Stimulated activated naive CD8-positive, alpha-beta T cell treated with anti-CD3 and anti-CD28 coated beads, Interleukin-15, amount 100 ng/mL, for 72 hours (primary cell): ENCODE data around the gene ADAMTS10.
"Not testable (repeated sequence)": the region's sequence is repeated elsewhere in the genome, so short reads cannot be mapped to it uniquely, and the experiment has no call there.

Experiments
- ATAC-seq: fragments of 150-1000 bp; cut with Tn5 transposase; 2 replicates; pipeline ENCODE4 v1.10.0; 2021; ENCODE audit warnings: mild to moderate bottlenecking, moderate library complexity
- DNase-seq, 2 donors: peaks; one replicate each; pipeline ENCODE4 v3.0.0; 2021 to 2022
- H3K27ac Mint-ChIP-seq, 2 donors: one replicate each; pipeline ENCODE4 v1.8.0; 2022; ENCODE audit warnings: mild to moderate bottlenecking in 2 of 2, mixed read lengths in 2 of 2, moderate library complexity in 2 of 2
- H3K27me3 Mint-ChIP-seq: one replicate; pipeline ENCODE4 v1.8.0; 2022; ENCODE audit warnings: mixed read lengths
- H3K4me1 Mint-ChIP-seq: one replicate; pipeline ENCODE4 v1.8.0; 2022; ENCODE audit warnings: mild to moderate bottlenecking, mixed read lengths
- H3K4me3 Mint-ChIP-seq, 2 donors: one replicate each; pipeline ENCODE4 v1.8.0; 2022; ENCODE audit warnings: mild to moderate bottlenecking in 2 of 2, mixed read lengths in 2 of 2, moderate library complexity in 1 of 2
- H3K9me3 Mint-ChIP-seq, 2 donors: one replicate each; pipeline ENCODE4 v1.8.0; 2022; ENCODE audit warnings: mixed read lengths in 2 of 2

ADAMTS10 gene

GRCh38 chr19:8566855-8567254 lies 43.7 kb downstream of the ADAMTS10 start:
- ATAC-seq (no peak), DNase-seq (no peak)
- peaks cover 45% of the 10 kb centered on the region for H3K4me1 Mint-ChIP-seq
- H3K27me3 Mint-ChIP-seq, result no peaks in the 10 kb centered on the region
- H3K4me3 Mint-ChIP-seq, result no peak overlapping the region
- H3K27ac Mint-ChIP-seq, result no peak overlapping the region
- H3K9me3 Mint-ChIP-seq, result no peaks in the 10 kb centered on the region

GRCh38 chr19:8564866-8565265 lies 45.6 kb downstream of the ADAMTS10 start:
- not testable (repeated sequence) for ATAC-seq, H3K4me3 Mint-ChIP-seq

GRCh38 chr19:8561075-8561764 lies 49.3 kb downstream of the ADAMTS10 start:
- DNase-seq (no peak), ATAC-seq (no peak)
- Mint-ChIP-seq H3K9me3 (no peaks in the 10 kb centered on the region), H3K4me3 (no peak overlapping the region), H3K4me1 (peaks cover 29% of the 10 kb centered on the region), H3K27me3 (no peaks in the 10 kb centered on the region), H3K27ac (peak overlapping the region in 1 of 2 donors; percentile 3)

More at GRCh38 chr19:8564866-8565265, 45.6 kb downstream of the ADAMTS10 start:
- not testable (repeated sequence) for DNase-seq, H3K9me3 Mint-ChIP-seq, H3K27me3 Mint-ChIP-seq, H3K27ac Mint-ChIP-seq
- peaks cover 34% of the 10 kb centered on the region for H3K4me1 Mint-ChIP-seq

GRCh38 chr19:8558325-8558724 lies 52.2 kb downstream of the ADAMTS10 start:
- H3K4me1 Mint-ChIP-seq, result peaks cover 29% of the 10 kb centered on the region
- no peak for ATAC-seq
- no peaks in the 10 kb centered on the region for H3K9me3 Mint-ChIP-seq
- no peaks in the 10 kb centered on the region for H3K27me3 Mint-ChIP-seq
- H3K4me3 Mint-ChIP-seq, result no peak overlapping the region
- H3K27ac Mint-ChIP-seq, result no peak overlapping the region
- DNase-seq, result no peak

GRCh38 chr19:8557642-8558238 lies 52.8 kb downstream of the ADAMTS10 start:
- DNase-seq (no peak), ATAC-seq (no peak)
- no peaks in the 10 kb centered on the region for H3K27me3 Mint-ChIP-seq
- no peak overlapping the region for H3K4me3 Mint-ChIP-seq
- no peaks in the 10 kb centered on the region for H3K9me3 Mint-ChIP-seq
- H3K27ac Mint-ChIP-seq, result peak overlapping the region; percentile 50 to 51
- H3K4me1 Mint-ChIP-seq, result peaks cover 34% of the 10 kb centered on the region

- DNase-seq, H3K27me3 Mint-ChIP-seq, H3K4me3 Mint-ChIP-seq, ATAC-seq, H3K9me3 Mint-ChIP-seq, H3K27ac Mint-ChIP-seq: not testable (repeated sequence)
- peaks cover 22% of the 10 kb centered on the region for H3K4me1 Mint-ChIP-seq
Measured at GRCh38 chr19:8553729-8554128, 56.8 kb downstream of the ADAMTS10 start.

GRCh38 chr19:8552810-8553209 lies 57.7 kb downstream of the ADAMTS10 start:
- H3K9me3 Mint-ChIP-seq, result no peaks in the 10 kb centered on the region
- ATAC-seq (no peak), DNase-seq (no peak)
- peaks cover 13% of the 10 kb centered on the region for H3K4me1 Mint-ChIP-seq
- no peak overlapping the region for H3K4me3 Mint-ChIP-seq
- H3K27me3 Mint-ChIP-seq, result no peaks in the 10 kb centered on the region
- no peak overlapping the region for H3K27ac Mint-ChIP-seq

GRCh38 chr19:8550070-8550469 lies 60.4 kb downstream of the ADAMTS10 start:
- Mint-ChIP-seq H3K27ac (no peak overlapping the region), H3K9me3 (no peaks in the 10 kb centered on the region)

GRCh38 chr19:8545743-8546142 lies 64.8 kb downstream of the ADAMTS10 start:
- no peak overlapping the region for H3K4me3 Mint-ChIP-seq
- no peaks in the 10 kb centered on the region for H3K27me3 Mint-ChIP-seq
- ATAC-seq, result no peak
- H3K4me1 Mint-ChIP-seq, result no peaks in the 10 kb centered on the region
- H3K27ac Mint-ChIP-seq, result no peak overlapping the region
- H3K9me3 Mint-ChIP-seq, result no peaks in the 10 kb centered on the region
- DNase-seq, result no peak

More at GRCh38 chr19:8550070-8550469, 60.4 kb downstream of the ADAMTS10 start:
- no peak overlapping the region for H3K4me3 Mint-ChIP-seq
- DNase-seq (no peak), ATAC-seq (no peak)
- peaks cover 7% of the 10 kb centered on the region for H3K4me1 Mint-ChIP-seq
- H3K27me3 Mint-ChIP-seq, result no peaks in the 10 kb centered on the region

GRCh38 chr19:8544168-8544567 lies 66.3 kb downstream of the ADAMTS10 start:
- H3K9me3 Mint-ChIP-seq, result no peaks in the 10 kb centered on the region

GRCh38 chr19:8539621-8540149 lies 70.8 kb downstream of the ADAMTS10 start:
- H3K27ac Mint-ChIP-seq, result no peak overlapping the region
- no peaks in the 10 kb centered on the region for H3K4me1 Mint-ChIP-seq
- H3K4me3 Mint-ChIP-seq, result no peak overlapping the region

More at GRCh38 chr19:8544168-8544567, 66.3 kb downstream of the ADAMTS10 start:
- Mint-ChIP-seq H3K4me1 (no peaks in the 10 kb centered on the region), H3K27me3 (no peaks in the 10 kb centered on the region), H3K27ac (no peak overlapping the region), H3K4me3 (no peak overlapping the region)
- DNase-seq (no peak), ATAC-seq (no peak)

GRCh38 chr19:8537099-8537498 lies 73.4 kb downstream of the ADAMTS10 start:
- ATAC-seq, result no peak
- no peak for DNase-seq
- H3K4me3 Mint-ChIP-seq, result no peak overlapping the region
- H3K4me1 Mint-ChIP-seq, result no peaks in the 10 kb centered on the region
- H3K9me3 Mint-ChIP-seq, result no peaks in the 10 kb centered on the region
- H3K27ac Mint-ChIP-seq, result no peak overlapping the region
- H3K27me3 Mint-ChIP-seq, result no peaks in the 10 kb centered on the region

More at GRCh38 chr19:8539621-8540149, 70.8 kb downstream of the ADAMTS10 start:
- DNase-seq (no peak), ATAC-seq (no peak)
- no peaks in the 10 kb centered on the region for H3K27me3 Mint-ChIP-seq
- H3K9me3 Mint-ChIP-seq, result no peaks in the 10 kb centered on the region

- DNase-seq, result no peak
- no peaks in the 10 kb centered on the region for H3K4me1 Mint-ChIP-seq
- no peak overlapping the region for H3K4me3 Mint-ChIP-seq
- H3K27me3 Mint-ChIP-seq, result no peaks in the 10 kb centered on the region
- no peaks in the 10 kb centered on the region for H3K9me3 Mint-ChIP-seq
- ATAC-seq, result no peak
- no peak overlapping the region for H3K27ac Mint-ChIP-seq
Measured at GRCh38 chr19:8536282-8536681, 74.2 kb downstream of the ADAMTS10 start.

- ATAC-seq (no peak), DNase-seq (no peak)
- H3K27me3 Mint-ChIP-seq, result no peaks in the 10 kb centered on the region
- no peaks in the 10 kb centered on the region for H3K9me3 Mint-ChIP-seq
- no peak overlapping the region for H3K4me3 Mint-ChIP-seq
- no peak overlapping the region for H3K27ac Mint-ChIP-seq
- H3K4me1 Mint-ChIP-seq, result peaks cover 12% of the 10 kb centered on the region
Measured at GRCh38 chr19:8532225-8532624, 78.3 kb downstream of the ADAMTS10 start.

GRCh38 chr19:8531470-8531869 lies 79.0 kb downstream of the ADAMTS10 start:
- Mint-ChIP-seq H3K27ac (no peak overlapping the region), H3K4me1 (peaks cover 12% of the 10 kb centered on the region), H3K9me3 (no peaks in the 10 kb centered on the region), H3K27me3 (no peaks in the 10 kb centered on the region), H3K4me3 (no peak overlapping the region)
- no peak for ATAC-seq
- DNase-seq, result no peak
